Activated CD4-positive, alpha-beta T cell treated with anti-CD3 and anti-CD28 coated beads for 4 hours (primary cell): ENCODE measurements around the gene IFFO2.

ENCODE experiments used
- DNase-seq, 2 donors: peaks; one replicate each; pipeline ENCODE4 v3.0.0-alpha.2; 2020

Gene IFFO2

DNA sequence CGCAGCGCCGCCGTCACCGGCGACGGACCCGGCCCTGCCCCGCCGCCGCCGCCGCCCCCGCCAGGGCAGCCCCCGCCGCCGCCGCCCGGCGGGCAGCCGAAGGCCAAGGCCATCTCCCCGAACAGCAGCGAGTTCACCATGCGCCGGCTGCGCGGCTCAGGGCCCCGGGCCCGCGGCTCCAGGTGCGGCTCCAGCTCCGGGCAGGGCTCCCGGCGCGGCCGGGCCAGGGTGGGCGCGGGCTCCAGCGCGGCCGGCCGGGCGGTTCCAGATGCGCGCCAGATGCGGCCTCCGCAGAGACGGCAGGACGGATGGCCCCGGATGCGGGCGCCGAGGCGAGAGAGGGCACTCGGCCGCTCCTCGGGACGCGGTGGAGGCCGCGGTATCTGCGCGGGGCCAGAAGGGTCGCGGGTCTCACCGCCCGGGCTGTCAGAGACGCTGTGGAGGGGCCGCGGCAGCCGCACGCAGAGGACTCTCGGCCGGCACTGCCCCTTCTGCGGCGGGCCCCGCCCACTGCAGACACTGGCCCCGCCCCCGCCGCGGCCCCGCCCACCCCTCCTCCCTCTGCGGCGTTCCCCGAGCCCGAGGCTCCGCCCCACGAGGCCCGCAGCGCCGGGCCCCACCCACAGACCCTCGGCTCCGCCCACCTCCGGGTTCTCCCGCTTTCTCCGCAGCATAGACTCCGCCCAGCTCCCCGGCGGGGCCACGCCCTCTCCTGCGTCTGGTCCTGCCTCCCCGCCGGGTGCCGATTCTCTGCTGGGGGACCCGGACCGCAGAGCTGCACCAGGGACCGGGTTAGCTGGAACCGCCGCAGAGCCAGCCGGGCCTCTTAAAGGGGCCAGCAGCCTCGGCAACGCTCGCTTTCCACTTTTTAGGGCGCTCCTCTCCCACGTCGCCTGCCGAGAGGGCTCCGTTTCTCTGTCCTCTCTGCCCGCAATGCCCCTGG is at the start of gene IFFO2:
Gene IFFO2, minus strand, starts transcription at position 484 of the 943 bp plus-strand sequence. Its CDS starts 344 bp downstream, at position 140.
- peak; percentile 98 to 99 for DNase-seq

DNA sequence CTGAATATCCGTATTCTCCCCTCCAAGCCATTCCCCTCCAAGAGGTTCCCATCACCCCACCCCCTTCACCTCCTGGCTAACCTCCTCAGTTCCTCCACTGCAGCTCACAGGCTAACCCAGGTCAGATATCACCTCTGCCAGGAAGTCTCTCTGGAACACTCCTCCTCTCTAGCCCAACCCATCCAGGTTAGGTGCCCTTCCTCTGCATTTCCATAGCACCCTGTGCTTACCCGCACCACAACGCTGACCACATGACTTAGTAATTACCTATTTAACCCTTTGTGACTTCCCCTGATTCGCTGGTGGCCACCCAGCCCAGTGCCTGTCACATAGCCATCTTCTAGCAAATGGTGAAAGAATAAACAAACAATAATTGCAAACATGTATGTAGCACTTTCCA is 49.5 kb upstream of the IFFO2 start:
- DNase-seq, result no peak

DNA sequence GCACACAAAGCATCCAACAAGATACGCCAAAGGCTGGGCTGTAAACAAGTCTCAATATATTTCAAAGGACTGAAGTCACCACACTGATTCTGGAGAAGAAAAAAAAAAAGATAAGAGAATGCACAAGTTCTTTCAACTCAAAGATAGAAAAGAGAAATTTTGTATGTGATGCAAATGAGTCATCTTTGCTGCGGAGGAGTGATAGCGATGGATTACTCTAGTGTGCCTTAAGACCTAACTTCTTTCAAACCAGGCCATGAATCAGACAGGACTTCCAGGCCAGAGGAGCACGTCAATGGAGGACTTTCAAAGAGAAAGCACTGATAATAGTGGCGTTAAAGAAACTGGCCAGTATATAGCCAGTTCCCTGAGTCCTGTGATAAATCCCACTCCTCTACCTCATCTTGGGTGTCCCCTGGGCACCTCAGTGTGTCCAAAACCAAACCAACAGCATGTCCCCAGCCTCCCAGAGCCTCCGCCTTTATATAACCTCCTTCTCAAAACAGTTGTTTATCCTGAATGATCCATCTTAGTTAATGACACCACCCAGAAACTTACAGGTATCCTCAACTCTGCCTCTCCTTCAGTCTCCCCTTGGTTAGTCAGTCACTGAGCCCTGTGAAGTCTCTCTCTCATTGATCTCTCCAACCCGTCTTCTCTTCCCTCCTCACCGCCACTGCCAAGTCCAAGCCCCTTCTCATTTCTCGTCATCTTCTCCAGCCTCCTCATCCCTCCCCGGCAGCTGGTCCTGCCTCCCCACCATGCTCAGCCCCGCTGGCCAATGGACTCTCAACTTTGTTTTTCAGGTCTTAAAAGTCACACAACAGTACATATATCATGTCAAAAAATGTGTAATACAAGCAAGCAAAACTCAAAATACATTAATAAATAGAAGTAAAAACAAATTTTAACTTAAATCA is 47.2 kb upstream of the IFFO2 start:
- peak in 1 of 2 donors; percentile 10 for DNase-seq

DNA sequence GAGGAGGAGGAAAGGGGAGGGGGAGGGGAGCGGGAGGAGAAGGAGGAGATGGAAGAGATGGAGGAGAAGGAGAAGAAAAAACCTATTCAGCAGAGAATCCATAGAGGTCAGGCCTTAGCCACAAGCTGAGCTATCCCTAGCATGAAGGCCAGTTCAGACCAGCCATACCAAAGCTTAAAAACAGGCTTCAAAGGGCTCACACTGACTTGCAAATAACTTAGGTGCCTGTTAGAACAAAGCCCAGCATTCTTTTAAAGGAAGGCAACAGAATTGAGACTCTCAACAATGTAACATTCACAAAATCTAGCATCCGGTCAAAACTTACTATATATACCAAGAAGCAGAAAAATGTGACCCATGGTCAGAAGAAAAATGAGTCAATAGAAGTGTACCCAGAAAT is 43.6 kb upstream of the IFFO2 start:
- no peak for DNase-seq

DNA sequence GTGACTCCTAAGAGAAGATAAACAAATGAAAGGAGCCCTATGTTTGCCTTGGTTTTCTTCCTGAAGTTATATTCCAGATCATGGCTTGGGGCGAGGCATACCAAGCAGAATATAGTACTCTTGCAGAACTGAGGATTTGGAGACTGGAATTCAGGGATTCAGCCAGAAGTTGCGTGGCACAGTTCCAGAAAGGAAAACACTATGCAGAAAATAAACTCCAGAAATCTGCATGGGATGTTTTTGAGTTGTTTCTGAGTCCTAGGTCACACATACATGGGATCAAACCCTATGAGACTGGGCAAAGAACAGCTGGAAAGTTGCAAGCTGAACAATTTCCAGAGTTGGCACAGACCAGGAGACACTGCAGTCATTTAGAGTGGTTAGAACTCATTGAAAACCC is 42.9 kb upstream of the IFFO2 start:
- DNase-seq, result no peak

DNA sequence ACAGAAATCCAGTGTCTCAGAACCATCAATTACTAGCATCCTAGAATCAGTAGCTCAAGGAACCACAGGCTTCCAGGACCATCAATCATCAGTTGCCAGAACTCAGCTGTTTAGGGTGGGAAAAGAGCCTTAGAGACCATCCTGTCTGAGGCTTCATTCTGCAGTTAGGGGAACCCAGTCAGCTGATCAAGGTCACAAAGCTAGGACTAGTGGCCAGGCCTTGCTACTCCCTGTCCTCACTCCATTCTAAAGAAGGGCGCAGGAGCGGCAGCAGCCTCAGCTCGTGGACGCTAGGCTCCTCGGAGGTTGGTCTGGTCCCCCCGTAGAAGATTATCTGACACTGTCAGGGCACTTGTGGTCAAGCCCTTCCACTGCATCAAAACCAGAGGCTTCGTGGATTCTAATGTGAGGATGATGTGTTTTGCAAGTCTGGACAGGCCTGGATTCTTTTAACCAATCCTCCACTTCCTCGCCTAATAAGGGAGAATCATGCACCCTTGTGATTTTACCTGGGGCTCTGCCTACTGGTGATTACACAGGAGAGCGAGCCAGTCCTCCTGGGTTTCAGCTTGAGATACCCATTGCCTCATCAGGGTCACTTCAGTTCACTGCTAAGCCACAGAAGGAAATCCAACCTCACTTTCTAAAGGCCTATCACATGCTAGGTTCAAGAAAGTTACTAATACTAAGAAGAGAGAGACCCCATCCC is 41.7 kb upstream of the IFFO2 start:
- DNase-seq, result no peak

DNA sequence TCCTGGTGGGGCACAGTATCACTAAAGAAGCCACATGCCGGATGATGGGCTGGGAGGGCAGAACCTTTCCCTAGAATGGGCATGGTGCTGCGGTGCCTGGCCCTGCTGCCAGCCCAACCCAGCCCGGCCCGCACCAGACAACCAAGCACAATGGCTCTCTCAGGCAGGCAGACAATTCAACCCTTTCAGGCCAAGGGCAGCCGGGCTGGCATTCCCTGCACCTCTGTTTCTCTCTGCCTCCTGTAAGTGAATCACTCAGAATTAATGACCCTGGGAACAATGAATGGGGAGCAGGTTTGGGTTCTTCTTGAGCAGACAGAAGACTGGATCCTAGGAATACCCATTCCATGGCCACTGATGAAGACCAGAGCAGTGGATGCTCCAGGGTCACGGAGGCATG is 41.0 kb upstream of the IFFO2 start:
- DNase-seq, result no peak

DNA sequence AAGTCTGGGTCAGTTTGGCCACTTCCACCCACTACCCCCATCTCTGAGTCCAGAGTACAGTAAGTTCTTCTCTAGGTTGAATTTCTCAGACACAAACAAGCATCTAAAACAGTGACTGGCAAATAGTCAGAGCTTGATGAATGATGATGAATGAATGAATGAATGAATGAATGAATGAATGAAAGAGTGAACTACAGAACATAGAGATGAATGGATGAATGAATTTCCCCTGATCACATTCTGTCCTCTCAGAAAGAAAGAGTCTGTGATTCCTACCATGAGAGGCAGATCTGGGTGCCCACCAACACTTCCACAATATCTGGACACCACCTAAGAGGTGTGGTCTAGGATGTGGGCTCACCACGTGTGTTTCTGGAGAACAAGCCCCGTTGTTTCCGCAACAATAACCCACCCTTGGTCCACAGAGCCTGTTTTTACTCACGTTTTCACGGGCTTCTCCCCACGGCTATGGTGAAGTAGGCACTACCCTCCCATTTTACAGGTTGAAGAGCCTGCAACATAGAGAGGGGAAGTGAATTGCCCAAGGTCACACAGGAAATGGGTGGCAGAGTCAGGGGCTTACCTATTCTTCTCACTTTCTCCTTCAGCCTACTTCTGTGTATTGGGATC is 40.2 kb upstream of the IFFO2 start:
- no peak for DNase-seq

DNA sequence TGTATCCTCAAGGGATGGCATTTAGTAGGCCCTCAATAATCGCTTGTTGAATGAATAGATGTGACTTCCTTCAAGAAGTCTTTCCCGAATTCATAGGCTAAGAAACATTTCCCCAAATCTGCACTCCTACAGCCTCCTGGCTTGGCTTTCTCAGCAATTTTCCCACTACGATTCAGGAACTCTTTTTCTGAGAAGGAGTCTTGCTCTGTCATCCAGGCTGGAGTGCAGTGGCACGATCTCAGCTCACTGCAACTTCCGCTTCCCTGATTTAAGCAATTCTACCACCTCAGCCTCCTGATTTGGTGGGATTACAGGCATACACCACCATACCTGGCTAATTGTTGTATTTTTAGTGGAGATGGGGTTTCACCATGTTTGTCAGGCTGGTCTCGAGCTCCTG is 37.9 kb upstream of the IFFO2 start:
- DNase-seq, result no peak

DNA sequence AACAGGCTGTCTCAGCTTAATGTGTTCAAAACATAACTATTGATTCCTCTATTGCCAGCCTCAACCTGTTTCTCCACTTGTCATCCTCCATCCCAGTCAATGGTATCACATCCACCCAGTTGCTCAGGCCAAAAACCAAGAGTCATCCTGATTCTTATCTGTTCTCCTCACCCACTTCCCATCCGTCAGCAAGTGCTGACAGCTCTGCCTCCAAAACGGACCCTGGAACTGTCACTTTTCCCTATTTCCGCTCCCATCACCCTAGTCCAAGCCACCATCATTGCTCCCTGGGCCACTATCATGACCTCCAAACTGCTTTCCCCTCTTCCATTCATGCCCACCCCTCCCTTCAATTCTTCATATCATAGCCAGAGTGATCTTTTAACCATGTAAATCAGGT is 36.2 kb upstream of the IFFO2 start:
- DNase-seq, result no peak

DNA sequence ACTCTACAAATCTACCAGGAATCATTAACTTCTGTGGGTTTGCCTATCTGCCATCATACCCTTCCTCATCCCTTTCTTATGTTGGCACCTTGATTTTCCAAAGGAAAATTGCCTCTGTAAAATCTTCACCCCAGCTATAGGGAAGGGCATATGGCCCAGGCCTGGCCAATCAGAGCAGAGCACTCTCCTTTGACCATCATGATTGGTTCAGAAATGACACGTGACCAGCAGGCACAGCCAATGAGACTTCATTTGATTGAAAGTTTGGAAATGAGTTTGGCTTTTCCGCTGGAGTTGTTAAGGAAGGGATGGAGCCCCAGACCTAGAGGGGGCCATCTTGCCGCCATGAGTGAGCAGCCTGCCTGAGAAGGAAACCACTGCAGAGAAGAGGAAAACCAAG is 35.1 kb upstream of the IFFO2 start:
- DNase-seq, result no peak

DNA sequence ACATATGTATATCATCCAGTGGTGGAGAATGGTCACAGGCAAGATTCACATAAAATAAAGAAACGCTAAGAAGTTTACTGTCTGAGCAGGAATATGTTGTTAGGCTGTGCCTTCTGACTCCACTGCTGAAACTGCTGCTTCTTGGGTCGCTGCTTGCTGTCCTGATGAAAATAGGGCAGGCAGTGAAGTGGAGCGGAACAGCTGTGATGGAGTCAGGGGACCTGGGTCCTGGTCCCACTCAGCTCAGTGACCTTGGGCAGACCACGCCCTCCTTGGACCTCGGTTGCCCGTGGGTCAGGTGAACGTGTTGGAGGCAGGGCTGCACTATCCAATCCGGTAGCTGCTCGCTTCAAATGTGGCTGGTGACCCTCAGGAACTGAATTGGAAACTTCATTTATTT is 33.4 kb upstream of the IFFO2 start:
- no peak for DNase-seq

DNA sequence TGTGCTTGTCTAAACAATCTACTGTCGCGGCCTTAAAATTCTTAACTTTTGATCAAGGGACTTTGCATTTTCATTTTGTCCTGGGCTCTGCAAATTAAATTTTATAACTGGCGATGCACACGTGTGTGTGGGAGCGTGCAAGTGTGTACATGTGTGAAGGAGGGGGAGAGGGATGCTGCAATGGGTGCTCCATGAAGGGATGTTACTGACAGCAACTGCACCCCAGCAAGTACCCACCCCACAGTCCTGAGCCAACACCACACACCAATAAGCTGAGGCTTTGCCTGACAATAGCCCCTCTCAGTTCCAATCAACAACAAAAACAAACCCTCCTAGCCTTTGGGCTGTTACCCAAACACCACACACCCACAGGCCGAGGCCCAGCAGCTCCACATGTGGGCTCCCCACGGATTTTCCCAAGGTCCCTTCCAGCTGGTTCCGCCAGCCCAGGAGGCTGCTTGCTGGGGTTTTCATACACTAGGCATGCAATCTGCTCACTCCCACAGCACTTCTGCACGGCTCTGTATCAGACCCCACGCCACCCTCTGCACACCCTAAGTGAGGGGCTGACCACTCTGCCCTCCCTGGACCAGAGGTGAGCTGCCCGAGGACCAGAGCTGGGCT is 32.8 kb upstream of the IFFO2 start:
- no peak for DNase-seq

DNA sequence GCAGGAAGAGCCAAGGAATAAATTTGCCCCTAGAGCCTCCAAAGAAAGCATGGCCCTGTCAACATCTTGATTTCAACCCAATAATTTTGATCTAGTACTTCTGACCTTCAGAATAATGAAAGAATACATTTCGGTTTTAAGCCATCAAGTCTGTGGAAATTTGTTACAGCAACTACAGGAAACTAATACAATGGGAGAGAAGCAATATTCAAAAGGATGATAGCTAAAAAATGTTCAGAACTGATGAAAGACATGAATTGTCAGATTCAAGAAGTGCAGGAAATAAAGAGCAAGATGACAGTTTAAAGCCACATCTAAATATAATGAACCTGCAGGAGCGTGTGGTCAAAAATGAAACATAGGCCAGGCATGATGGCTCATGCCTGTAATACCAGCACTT is 24.8 kb upstream of the IFFO2 start:
- DNase-seq, result no peak

DNA sequence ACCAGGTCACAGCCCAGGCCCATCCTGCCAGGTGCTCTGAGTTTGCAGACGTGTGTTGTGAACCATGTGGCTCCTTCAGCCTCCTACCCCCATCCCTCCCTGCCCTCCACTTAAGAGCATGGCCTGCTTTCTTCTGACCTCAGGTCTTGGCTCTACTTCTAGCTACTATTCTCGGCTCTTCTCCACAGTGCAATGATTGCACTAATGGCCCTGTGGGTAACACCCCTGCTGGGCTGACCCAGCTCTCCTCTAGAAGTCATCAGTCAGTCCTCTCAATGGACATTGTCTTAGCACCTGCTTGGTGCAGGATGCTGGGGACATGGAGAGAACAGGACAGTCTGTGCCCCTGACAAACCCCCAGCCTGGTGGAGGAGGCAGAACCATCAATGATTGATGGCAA is 22.2 kb upstream of the IFFO2 start:
- DNase-seq, result no peak

DNA sequence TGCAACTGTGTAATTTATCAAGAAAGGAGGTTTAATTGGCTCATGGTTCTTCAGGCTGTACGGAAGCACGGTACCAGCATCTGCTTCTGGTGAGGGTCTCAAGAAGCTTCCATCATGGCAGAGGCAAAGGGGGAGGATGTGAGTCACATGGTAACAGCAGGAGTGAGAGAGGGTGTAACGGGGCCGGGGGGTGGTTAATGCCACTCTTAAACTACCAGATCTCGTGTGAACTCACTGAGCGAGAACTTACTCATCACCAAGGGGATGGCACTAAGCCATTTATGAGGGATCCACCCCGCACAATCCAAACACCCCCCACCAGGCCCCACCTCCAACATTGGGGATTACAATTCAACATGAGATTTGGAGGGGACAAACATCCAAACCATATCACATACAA is 21.0 kb upstream of the IFFO2 start:
- DNase-seq, result no peak

DNA sequence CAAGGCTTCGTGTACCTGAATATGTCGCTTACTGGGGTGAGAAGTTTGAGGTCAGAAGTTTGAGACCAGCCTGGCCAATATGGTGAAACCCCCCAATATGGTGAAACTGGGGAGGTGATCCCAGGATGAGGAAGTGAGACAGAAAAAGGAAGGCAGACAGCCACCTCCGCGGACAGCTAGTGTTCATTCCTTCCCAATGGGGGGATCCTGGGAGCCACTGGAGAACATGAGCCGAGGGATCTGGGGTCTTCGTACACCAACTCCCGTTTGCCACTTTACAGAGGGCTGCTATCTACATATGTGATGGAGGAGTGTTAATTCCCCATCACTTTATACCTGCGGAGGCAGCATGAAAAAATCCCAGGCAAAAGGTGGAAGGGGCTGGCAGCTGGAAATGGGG is 19.6 kb upstream of the IFFO2 start:
- no peak for DNase-seq

DNA sequence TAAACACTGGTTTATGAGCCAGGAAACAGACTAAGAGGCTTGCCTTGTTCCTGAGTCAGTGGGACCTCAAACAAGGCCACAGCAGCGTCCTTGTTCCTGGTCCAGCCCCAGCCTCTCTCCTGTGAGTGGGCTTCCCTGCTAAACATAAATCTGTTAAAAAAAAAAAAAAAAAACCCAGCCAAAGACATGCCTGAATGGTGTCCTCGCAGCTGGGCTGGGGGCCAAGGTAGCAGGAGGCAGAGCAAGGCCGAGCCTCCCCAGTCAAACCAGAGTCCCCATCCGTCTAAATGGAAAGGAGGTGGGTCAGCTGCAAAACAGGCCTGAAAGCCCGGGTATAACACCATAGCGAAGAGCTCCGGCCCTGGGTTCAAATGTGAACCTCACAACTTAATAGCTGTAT is 18.1 kb upstream of the IFFO2 start:
- no peak for DNase-seq

DNA sequence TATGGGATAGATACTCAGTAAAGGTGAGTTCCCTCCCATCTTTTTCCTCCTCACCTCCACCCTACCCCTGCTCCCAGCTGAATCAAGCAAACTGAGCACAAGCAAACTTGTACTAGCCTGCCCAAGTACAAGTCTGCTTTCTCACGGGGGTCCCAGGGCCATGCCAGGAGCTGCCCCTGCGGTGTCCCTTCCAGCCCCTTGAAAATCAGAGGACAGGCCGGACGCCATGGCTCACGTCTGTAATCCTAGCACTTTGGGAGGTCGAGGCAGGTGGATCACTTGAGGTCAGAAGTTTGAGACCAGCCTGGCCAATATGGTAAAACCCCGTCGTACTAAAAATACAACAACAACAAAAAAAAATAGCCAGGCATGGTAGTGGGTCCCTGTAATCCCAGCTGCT is 17.5 kb upstream of the IFFO2 start:
- DNase-seq, result no peak

DNA sequence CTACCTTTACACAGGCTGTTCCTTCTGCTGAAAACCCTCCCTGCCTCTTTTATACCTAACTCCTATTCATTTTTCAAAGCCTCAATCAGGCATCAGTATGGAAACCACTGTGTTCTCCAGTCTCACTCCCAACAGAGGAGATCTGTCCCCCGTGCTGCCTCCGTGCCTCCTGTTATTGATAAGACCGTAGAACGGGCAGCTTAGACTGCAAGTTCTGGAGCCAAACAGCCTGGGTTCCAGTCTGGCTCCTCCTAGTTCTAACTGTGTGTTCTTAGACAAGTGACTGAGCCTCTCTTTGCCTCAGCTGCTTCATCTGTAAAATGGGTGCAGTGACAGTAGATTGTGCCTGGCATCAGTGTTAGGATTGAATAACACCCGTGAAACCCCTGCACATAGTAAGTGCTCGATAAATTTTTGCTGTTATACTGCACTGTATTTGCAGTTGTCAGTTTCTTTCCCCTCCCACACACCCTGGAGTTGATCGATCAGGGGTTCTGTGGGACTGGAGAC is 17.0 kb upstream of the IFFO2 start:
- DNase-seq, result no peak

DNA sequence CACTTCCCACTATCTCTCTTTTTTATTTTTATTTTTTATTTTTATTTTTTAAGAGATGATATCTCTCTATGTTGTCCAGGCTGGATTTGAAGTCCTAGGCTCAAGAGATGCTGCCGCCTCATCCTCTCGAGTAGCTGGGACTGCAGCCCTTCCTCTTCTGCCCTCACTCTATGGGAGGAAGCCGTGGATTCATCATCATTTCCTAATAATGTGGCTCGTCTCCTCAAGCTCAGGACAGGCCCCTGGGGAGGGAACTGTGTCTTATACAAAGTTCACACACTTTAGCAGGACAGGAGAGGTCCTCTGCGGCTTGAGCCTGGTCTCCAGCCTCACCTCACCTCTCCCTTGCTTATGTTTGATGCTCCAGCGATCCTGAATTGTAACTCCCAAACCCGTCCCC is 16.5 kb upstream of the IFFO2 start:
- DNase-seq, result no peak

DNA sequence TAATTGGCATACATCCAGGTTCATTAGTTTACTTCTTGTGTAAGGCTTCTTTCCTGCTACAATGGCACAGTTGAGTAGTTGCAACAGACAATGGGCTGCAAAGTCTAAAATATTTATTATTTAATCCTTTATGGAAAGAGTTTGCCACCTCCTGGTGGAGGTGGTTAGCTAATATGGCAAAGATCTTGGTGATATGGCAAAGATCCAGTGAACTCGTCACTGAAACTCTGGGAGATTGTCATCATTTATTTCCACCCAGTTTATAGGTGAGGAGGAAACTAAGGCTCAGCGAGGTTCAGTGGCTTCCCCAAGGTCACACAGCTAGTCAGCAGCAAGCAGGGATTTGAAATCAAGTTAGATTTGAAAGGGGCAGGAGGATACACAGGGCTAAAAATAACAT is 16.1 kb upstream of the IFFO2 start:
- peak; percentile 33 to 41 for DNase-seq
